GM12878 (cell line): ENCODE data around the gene SVOP. TPM values are rescaled to one million over a fixed set of nuclear protein-coding genes. Genes with fewer than 3 reads are reported as not detected.

Source experiments
- CBFB ChIP-seq: IDR thresholded peaks from 2 replicates; pipeline ENCODE4 v1.6.1; 2016; ENCODE audit warnings: antibody characterized with exemption, low read depth
- CHD4 ChIP-seq: fragments of 200-600 bp; sonication (generic); IDR thresholded peaks from 2 replicates; pipeline ENCODE4 v1.6.1; 2016; ENCODE audit warnings: mild to moderate bottlenecking
- CREB1 ChIP-seq: IDR thresholded peaks from 2 replicates; pipeline ENCODE4 v1.6.1; 2012; ENCODE audit warnings: low read depth, mild to moderate bottlenecking, inconsistent platforms
- CREM ChIP-seq: IDR thresholded peaks from 2 replicates; pipeline ENCODE4 v1.6.1; 2014; ENCODE audit warnings: antibody characterized with exemption, low read depth
- FOS ChIP-seq: IDR thresholded peaks from 3 replicates; pipeline ENCODE4 v1.6.1; 2011; ENCODE audit warnings: borderline replicate concordance; ENCODE audit not compliant: insufficient read length; ENCODE audit errors: extremely low read depth
- FOXM1 ChIP-seq: IDR thresholded peaks from 2 replicates; pipeline ENCODE4 v1.6.1; 2012; ENCODE audit warnings: low read depth, mild to moderate bottlenecking, inconsistent platforms, low read length, moderate library complexity
- IRF4 ChIP-seq: IDR thresholded peaks from 2 replicates; pipeline ENCODE4 v1.6.1; 2011; ENCODE audit warnings: low read depth, low read length
- SKIL ChIP-seq: fragments of 450-650 bp; IDR thresholded peaks from 2 replicates; pipeline ENCODE4 v1.6.1; 2017; ENCODE audit warnings: mild to moderate bottlenecking, low read depth, inconsistent platforms; ENCODE audit not compliant: poor library complexity, severe bottlenecking
- ZBTB4 ChIP-seq: fragments of 450-650 bp; formaldehyde crosslinking; IDR thresholded peaks from 2 replicates; pipeline ENCODE4 v1.4.0; 2022; ENCODE audit warnings: mild to moderate bottlenecking, moderate library complexity
- ZNF274 ChIP-seq: IDR thresholded peaks from one replicate; pipeline ENCODE4 v1.8.0; 2011; ENCODE audit not compliant: insufficient read length, insufficient read depth
- ZNF384 ChIP-seq: IDR thresholded peaks from 2 replicates; pipeline ENCODE4 v1.6.1; 2012; ENCODE audit warnings: low read depth, mild to moderate bottlenecking, low read length, improper control_type of control experiment, borderline replicate concordance
- polyA plus RNA-seq, 11 experiments: library from polyadenylated mRNA; depleted of rRNA in 4 of 11; unstranded in 6 of 11; stranded (reverse) in 5 of 11; fragments of >200 nt; fragmentation: Nextera tagmentation in 4 of 11; fragmentation: Illumina TruSeq in 1 of 11; extraction: Ambion mirVana in 4 of 11; extraction: Trizol in 1 of 11; gene quantifications; 1 replicate in 1 of 11; 2 replicates in 10 of 11; pipeline versions ENCODE4 v1.2.1 to v1.2.3, GENCODE V29; 2011 to 2016; ENCODE audit warnings: inconsistent platforms in 2 of 11, missing spikeins in 2 of 11, low read depth in 1 of 11
- total RNA-seq, 4 experiments: library from RNA; depleted of rRNA in 3 of 4; stranded (reverse); fragments of >200 nt in 3 of 4; fragmentation: Illumina TruSeq in 1 of 4; extraction: Trizol in 1 of 4; gene quantifications; 2 replicates each; pipeline versions ENCODE4 v1.2.1 to v1.2.3, GENCODE V29; 2013 to 2021
- TF ChIP-seq, protein P1 (sequence below): fragments of 450-650 bp; IDR thresholded peaks from 2 replicates; pipeline ENCODE4 v1.6.1; 2017; ENCODE audit warnings: mild to moderate bottlenecking, moderate library complexity
- TF ChIP-seq, protein P2 (sequence below): fragments of 150-350 bp; IDR thresholded peaks from 2 replicates; pipeline ENCODE4 v1.6.1; 2014; ENCODE audit warnings: mild to moderate bottlenecking, low read depth, low read length
- TF ChIP-seq, protein P3 (sequence below): IDR thresholded peaks from 2 replicates; pipeline ENCODE4 v1.6.1; 2011; ENCODE audit warnings: borderline replicate concordance, low read depth, mild to moderate bottlenecking, moderate library complexity, mixed read lengths, low read length; ENCODE audit not compliant: insufficient read depth; ENCODE audit errors: extremely low read length

Gene SVOP
- total and polyA plus RNA-seq, 10 of the 15 experiments (the other 5 are each of a cell fraction or from before 2014, with no cell fraction given): under 0.01 TPM; not detected in 9

GRCh38 chr12:109052414-109053323, 31.8 kb upstream of the SVOP start, which contains the start of gene USP30 (continued):
- TF ChIP-seq, protein P1, sequence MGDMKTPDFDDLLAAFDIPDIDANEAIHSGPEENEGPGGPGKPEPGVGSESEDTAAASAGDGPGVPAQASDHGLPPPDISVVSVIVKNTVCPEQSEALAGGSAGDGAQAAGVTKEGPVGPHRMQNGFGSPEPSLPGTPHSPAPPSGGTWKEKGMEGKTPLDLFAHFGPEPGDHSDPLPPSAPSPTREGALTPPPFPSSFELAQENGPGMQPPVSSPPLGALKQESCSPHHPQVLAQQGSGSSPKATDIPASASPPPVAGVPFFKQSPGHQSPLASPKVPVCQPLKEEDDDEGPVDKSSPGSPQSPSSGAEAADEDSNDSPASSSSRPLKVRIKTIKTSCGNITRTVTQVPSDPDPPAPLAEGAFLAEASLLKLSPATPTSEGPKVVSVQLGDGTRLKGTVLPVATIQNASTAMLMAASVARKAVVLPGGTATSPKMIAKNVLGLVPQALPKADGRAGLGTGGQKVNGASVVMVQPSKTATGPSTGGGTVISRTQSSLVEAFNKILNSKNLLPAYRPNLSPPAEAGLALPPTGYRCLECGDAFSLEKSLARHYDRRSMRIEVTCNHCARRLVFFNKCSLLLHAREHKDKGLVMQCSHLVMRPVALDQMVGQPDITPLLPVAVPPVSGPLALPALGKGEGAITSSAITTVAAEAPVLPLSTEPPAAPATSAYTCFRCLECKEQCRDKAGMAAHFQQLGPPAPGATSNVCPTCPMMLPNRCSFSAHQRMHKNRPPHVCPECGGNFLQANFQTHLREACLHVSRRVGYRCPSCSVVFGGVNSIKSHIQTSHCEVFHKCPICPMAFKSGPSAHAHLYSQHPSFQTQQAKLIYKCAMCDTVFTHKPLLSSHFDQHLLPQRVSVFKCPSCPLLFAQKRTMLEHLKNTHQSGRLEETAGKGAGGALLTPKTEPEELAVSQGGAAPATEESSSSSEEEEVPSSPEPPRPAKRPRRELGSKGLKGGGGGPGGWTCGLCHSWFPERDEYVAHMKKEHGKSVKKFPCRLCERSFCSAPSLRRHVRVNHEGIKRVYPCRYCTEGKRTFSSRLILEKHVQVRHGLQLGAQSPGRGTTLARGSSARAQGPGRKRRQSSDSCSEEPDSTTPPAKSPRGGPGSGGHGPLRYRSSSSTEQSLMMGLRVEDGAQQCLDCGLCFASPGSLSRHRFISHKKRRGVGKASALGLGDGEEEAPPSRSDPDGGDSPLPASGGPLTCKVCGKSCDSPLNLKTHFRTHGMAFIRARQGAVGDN: no peak
- TF ChIP-seq ZNF384: no peak
- peak; percentile 75 for TF ChIP-seq CREB1
- TF ChIP-seq, protein P2, sequence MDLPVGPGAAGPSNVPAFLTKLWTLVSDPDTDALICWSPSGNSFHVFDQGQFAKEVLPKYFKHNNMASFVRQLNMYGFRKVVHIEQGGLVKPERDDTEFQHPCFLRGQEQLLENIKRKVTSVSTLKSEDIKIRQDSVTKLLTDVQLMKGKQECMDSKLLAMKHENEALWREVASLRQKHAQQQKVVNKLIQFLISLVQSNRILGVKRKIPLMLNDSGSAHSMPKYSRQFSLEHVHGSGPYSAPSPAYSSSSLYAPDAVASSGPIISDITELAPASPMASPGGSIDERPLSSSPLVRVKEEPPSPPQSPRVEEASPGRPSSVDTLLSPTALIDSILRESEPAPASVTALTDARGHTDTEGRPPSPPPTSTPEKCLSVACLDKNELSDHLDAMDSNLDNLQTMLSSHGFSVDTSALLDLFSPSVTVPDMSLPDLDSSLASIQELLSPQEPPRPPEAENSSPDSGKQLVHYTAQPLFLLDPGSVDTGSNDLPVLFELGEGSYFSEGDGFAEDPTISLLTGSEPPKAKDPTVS: no peak
- TF ChIP-seq CHD4: no peak
- no peak for TF ChIP-seq ZNF274
- TF ChIP-seq, protein P3, sequence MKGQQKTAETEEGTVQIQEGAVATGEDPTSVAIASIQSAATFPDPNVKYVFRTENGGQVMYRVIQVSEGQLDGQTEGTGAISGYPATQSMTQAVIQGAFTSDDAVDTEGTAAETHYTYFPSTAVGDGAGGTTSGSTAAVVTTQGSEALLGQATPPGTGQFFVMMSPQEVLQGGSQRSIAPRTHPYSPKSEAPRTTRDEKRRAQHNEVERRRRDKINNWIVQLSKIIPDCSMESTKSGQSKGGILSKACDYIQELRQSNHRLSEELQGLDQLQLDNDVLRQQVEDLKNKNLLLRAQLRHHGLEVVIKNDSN: peak; percentile 12
- TF ChIP-seq FOXM1: no peak
- TF ChIP-seq CBFB: peak; percentile 96
- no peak for TF ChIP-seq SKIL
- TF ChIP-seq ZBTB4 (CRISPR knock-in tag): no peak
- TF ChIP-seq CREM: peak; percentile 76
- TF ChIP-seq FOS: no peak
- peak; percentile 92 for TF ChIP-seq IRF4
